ENCODE data around the gene JAM2.
"Not testable (repeated sequence)": the region's sequence is repeated elsewhere in the genome, so short reads cannot be mapped to it uniquely, and the experiment has no call there.

GRCh38 chr21:25625776-25626555 lies 13.1 kb upstream of the JAM2 start:
- TF ChIP-seq CTCF, POLR2A, POLR2AphosphoS5 (IDR thresholded peaks at IDR 0.05): not testable (repeated sequence)

All from gastroesophageal sphincter (tissue), 3 donors.